ENCODE data around the gene CCNB1IP1. TPM values are rescaled to one million over a fixed set of nuclear protein-coding genes. Genes with fewer than 3 reads are reported as not detected.
"Not testable (repeated sequence)": the region's sequence is repeated elsewhere in the genome, so short reads cannot be mapped to it uniquely, and the experiment has no call there.

CCNB1IP1 gene
- total RNA-seq, 1 donor from 2014 or later: 112 TPM

- no peak for DNase-seq (ENCODE audit: low spot score, unreplicated experiment)
- Mint-ChIP-seq H3K4me3 (ENCODE audit: low read depth) (no peak overlapping the region), H3K27ac (no peak overlapping the region), H3K36me3 (ENCODE audit: insufficient read depth) (peaks cover 28% of the 10 kb centered on the region), H3K27me3 (no peaks in the 10 kb centered on the region), H3K9me3 (ENCODE audit: low read depth) (no peaks in the 10 kb centered on the region), H3K4me1 (ENCODE audit: low read depth) (peaks cover 20% of the 10 kb centered on the region)
- TF ChIP-seq CTCF (IDR thresholded peaks at IDR 0.05; ENCODE audit: unreplicated experiment): no peak
Observed at GRCh38 chr14:20377171-20377570, 44.1 kb upstream of the CCNB1IP1 start.

- no peak for TF ChIP-seq CTCF (IDR thresholded peaks at IDR 0.05; ENCODE audit: unreplicated experiment)
- Mint-ChIP-seq H3K27ac (peak overlapping the region; percentile 82), H3K27me3 (no peaks in the 10 kb centered on the region), H3K36me3 (ENCODE audit: insufficient read depth) (peaks cover 31% of the 10 kb centered on the region), H3K9me3 (ENCODE audit: low read depth) (no peaks in the 10 kb centered on the region), H3K4me1 (ENCODE audit: low read depth) (peaks cover 20% of the 10 kb centered on the region), H3K4me3 (ENCODE audit: low read depth) (no peak overlapping the region)
- DNase-seq (ENCODE audit: low spot score, unreplicated experiment): no peak
Observed at GRCh38 chr14:20376071-20376588, 43.1 kb upstream of the CCNB1IP1 start.

GRCh38 chr14:20375471-20375870, 42.4 kb upstream of the CCNB1IP1 start:
- Mint-ChIP-seq H3K9me3 (ENCODE audit: low read depth) (no peaks in the 10 kb centered on the region), H3K4me1 (ENCODE audit: low read depth) (peaks cover 20% of the 10 kb centered on the region), H3K36me3 (ENCODE audit: insufficient read depth) (peaks cover 26% of the 10 kb centered on the region), H3K27me3 (no peaks in the 10 kb centered on the region), H3K4me3 (ENCODE audit: low read depth) (no peak overlapping the region), H3K27ac (peak overlapping the region; percentile 80)
- no peak for TF ChIP-seq CTCF (IDR thresholded peaks at IDR 0.05; ENCODE audit: unreplicated experiment)
- DNase-seq (ENCODE audit: low spot score, unreplicated experiment): no peak

DNA sequence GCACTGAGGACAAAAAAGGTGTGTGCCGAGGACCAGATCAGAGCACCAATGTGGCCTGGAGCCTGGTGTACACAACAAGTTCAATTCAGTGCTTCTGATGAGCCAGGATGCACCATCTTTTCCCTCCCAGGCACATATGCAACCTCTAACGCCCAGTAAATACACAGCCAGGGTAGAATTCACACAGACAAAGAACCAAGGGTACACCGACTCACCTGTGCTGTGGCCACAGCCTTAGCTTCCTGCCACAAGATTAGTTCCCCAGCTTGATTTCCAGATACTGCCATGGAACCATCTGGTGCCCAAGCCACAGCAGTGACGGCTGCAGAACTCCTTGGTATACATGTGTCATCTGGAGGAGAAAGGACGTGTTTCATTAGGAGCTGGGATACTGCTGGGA, 39.7 kb upstream of the CCNB1IP1 start:
- Mint-ChIP-seq H3K36me3 (ENCODE audit: insufficient read depth) (peaks cover 29% of the 10 kb centered on the region), H3K27me3 (no peaks in the 10 kb centered on the region), H3K4me3 (ENCODE audit: low read depth) (no peak overlapping the region), H3K9me3 (ENCODE audit: low read depth) (no peaks in the 10 kb centered on the region), H3K4me1 (ENCODE audit: low read depth) (peaks cover 8% of the 10 kb centered on the region), H3K27ac (no peak overlapping the region)
- DNase-seq (ENCODE audit: low spot score, unreplicated experiment): no peak
- no peak for TF ChIP-seq CTCF (IDR thresholded peaks at IDR 0.05; ENCODE audit: unreplicated experiment)

GRCh38 chr14:20365928-20366327, 32.8 kb upstream of the CCNB1IP1 start:
- no peak for TF ChIP-seq CTCF (IDR thresholded peaks at IDR 0.05; ENCODE audit: unreplicated experiment)
- no peak for DNase-seq (ENCODE audit: low spot score, unreplicated experiment)
- no peak overlapping the region for H3K4me3 Mint-ChIP-seq (ENCODE audit: low read depth)
- no peaks in the 10 kb centered on the region for H3K9me3 Mint-ChIP-seq (ENCODE audit: low read depth)
- no peaks in the 10 kb centered on the region for H3K4me1 Mint-ChIP-seq (ENCODE audit: low read depth)
- H3K27me3 Mint-ChIP-seq: no peaks in the 10 kb centered on the region
- H3K36me3 Mint-ChIP-seq (ENCODE audit: insufficient read depth): peaks cover 16% of the 10 kb centered on the region
- no peak overlapping the region for H3K27ac Mint-ChIP-seq

- Mint-ChIP-seq H3K27ac (peak overlapping the region; percentile 76), H3K36me3 (ENCODE audit: insufficient read depth) (peaks cover 18% of the 10 kb centered on the region)
- H3K9me3 Mint-ChIP-seq (ENCODE audit: low read depth); H3K4me1 Mint-ChIP-seq (ENCODE audit: low read depth); DNase-seq (ENCODE audit: low spot score, unreplicated experiment); H3K4me3 Mint-ChIP-seq (ENCODE audit: low read depth); H3K27me3 Mint-ChIP-seq: not testable (repeated sequence)
Observed at GRCh38 chr14:20358474-20358873, 25.4 kb upstream of the CCNB1IP1 start.

All from progenitor cell of endocrine pancreas (in vitro differentiated cells).